Testis (tissue), 3 donors: Measurements from ENCODE around the gene PSG6. TPM values are rescaled to one million over a fixed set of nuclear protein-coding genes. Genes with fewer than 3 reads are reported as not detected.
"Not testable (repeated sequence)": the region's sequence is repeated elsewhere in the genome, so short reads cannot be mapped to it uniquely, and the experiment has no call there.

Experiments
- DNase-seq: peaks from one replicate; pipeline ENCODE4 v3.0.0-alpha.2; 2019
- H3K27ac ChIP-seq, 2 donors: fragments of 200-600 bp; sonication (generic); one replicate each; pipeline ENCODE4 v1.5.1; 2019
- H3K27me3 ChIP-seq: fragments of 200-600 bp; sonication (generic); one replicate; pipeline ENCODE4 v1.5.1; 2019
- H3K36me3 ChIP-seq: fragments of 200-600 bp; sonication (generic); one replicate; pipeline ENCODE4 v1.5.1; 2017; ENCODE audit warnings: low read depth; ENCODE audit errors: missing control alignments
- H3K4me1 ChIP-seq: fragments of 200-600 bp; sonication (generic); one replicate; pipeline ENCODE4 v1.5.1; 2019
- H3K4me3 ChIP-seq, 2 donors: fragments of 200-600 bp; sonication (generic); one replicate each; pipeline ENCODE4 v1.5.1; 2017 to 2019
- H3K9me3 ChIP-seq: fragments of 200-600 bp; sonication (generic); one replicate; pipeline ENCODE4 v1.5.1; 2017
- CTCF ChIP-seq, 3 experiments: fragments of 450-650 bp in 2 of 3; fragments of 200-600 bp in 1 of 3; sonication (generic) in 1 of 3; IDR thresholded peaks; one replicate each; pipeline ENCODE4 v1.5.1; 2016 to 2019; ENCODE audit warnings: antibody characterized with exemption in 3 of 3, mild to moderate bottlenecking in 2 of 3, moderate library complexity in 1 of 3
- POLR2A ChIP-seq: fragments of 450-650 bp; IDR thresholded peaks from one replicate; pipeline ENCODE4 v1.6.1; 2017; ENCODE audit warnings: antibody characterized with exemption, mild to moderate bottlenecking, moderate library complexity
- WGBS, 2 donors: methylation state at CpG; one replicate each; pipeline ENCODE4 v1.1.5; 2018; 5-methylcytosine and 5-hydroxymethylcytosine counted together
- intact Hi-C: fragments of 100-400 bp; cut with DNase I; formaldehyde crosslinking; loops from one replicate; pipeline ENCODE4 v1.15.1; 2023; ENCODE audit warnings: low total_unique reads
- polyA plus RNA-seq: library from polyadenylated mRNA; stranded (reverse); fragments of 350-450 nt; fragmentation: Illumina TruSeq; extraction: RNeasy Lipid Tissue Mini Kit (QIAGEN cat#74804); gene quantifications from one replicate; pipeline ENCODE4 v1.2.3, GENCODE V29; 2014; ENCODE audit warnings: low read depth, low replicate concordance; ENCODE audit not compliant: insufficient read depth
- total RNA-seq, 2 donors: library from RNA; depleted of rRNA; stranded (reverse); fragments of >200 nt; gene quantifications; one replicate each; pipeline ENCODE4 v1.2.3, GENCODE V29; 2016

Gene PSG6
- total and polyA plus RNA-seq, 3 donors from 2014 or later: not detected

GRCh38 chr19:42933412-42933811 is 15.7 kb upstream of the PSG6 start:
- WGBS, 2 donors: 65 to 84% methylated on average over 3 of the region's 3 CpGs
- H3K27ac ChIP-seq, intact Hi-C loops, H3K9me3 ChIP-seq, H3K27me3 ChIP-seq, H3K36me3 ChIP-seq, H3K4me3 ChIP-seq, H3K4me1 ChIP-seq, DNase-seq: not testable (repeated sequence)

- intact Hi-C loops, DNase-seq, H3K36me3 ChIP-seq, H3K9me3 ChIP-seq, H3K4me3 ChIP-seq, H3K4me1 ChIP-seq, H3K27me3 ChIP-seq, H3K27ac ChIP-seq: not testable (repeated sequence)
- 48 to 53% methylated on average over 5 of the region's 5 CpGs for WGBS, 2 donors
These were observed 14.9 kb upstream of the PSG6 start for GRCh38 chr19:42932485-42933101.

- DNase-seq: peak; percentile 82
- WGBS, 2 donors: 19 to 33% methylated on average over 1 of the region's 1 CpG
- H3K4me1 ChIP-seq, H3K36me3 ChIP-seq, H3K27me3 ChIP-seq, H3K4me3 ChIP-seq, H3K27ac ChIP-seq, intact Hi-C loops, H3K9me3 ChIP-seq: not testable (repeated sequence)
- TF ChIP-seq CTCF (IDR thresholded peaks at IDR 0.05): peak in 2 of 3 experiments; percentile 2 to 40
These were observed 12.5 kb upstream of the PSG6 start for GRCh38 chr19:42930214-42930613.

- no peak for TF ChIP-seq POLR2A
- no peak overlapping the region for H3K27ac ChIP-seq
- no peak for DNase-seq
- no peaks in the 10 kb centered on the region for H3K9me3 ChIP-seq
- no peaks in the 10 kb centered on the region for H3K27me3 ChIP-seq
- 80 to 88% methylated on average over 3 of the region's 3 CpGs for WGBS, 2 donors
- H3K4me3 ChIP-seq: no peak overlapping the region
- H3K4me1 ChIP-seq: no peaks in the 10 kb centered on the region
- H3K36me3 ChIP-seq: no peaks in the 10 kb centered on the region
- intact Hi-C loops: no loop called here
These were observed 11.2 kb upstream of the PSG6 start for GRCh38 chr19:42928896-42929295.

GRCh38 chr19:42926781-42927180 is 9.1 kb upstream of the PSG6 start:
- Histone ChIP-seq H3K36me3 (no peaks in the 10 kb centered on the region), H3K4me1 (no peaks in the 10 kb centered on the region)

GRCh38 chr19:42923106-42923505 is 5.4 kb upstream of the PSG6 start:
- H3K4me1 ChIP-seq, H3K4me3 ChIP-seq, H3K9me3 ChIP-seq, H3K27ac ChIP-seq, H3K36me3 ChIP-seq, H3K27me3 ChIP-seq, intact Hi-C loops: not testable (repeated sequence)
- TF ChIP-seq CTCF (IDR thresholded peaks at IDR 0.05): peak in 2 of 3 experiments; percentile 14 to 25
- peak; percentile 66 for DNase-seq
- 40 to 48% methylated on average over 9 of the region's 9 CpGs for WGBS, 2 donors

More at GRCh38 chr19:42926781-42927180, 9.1 kb upstream of the PSG6 start:
- no peak overlapping the region for H3K4me3 ChIP-seq
- H3K27ac ChIP-seq: no peak overlapping the region
- no peak for DNase-seq
- no peaks in the 10 kb centered on the region for H3K27me3 ChIP-seq
- intact Hi-C loops: no loop called here
- WGBS, 2 donors: 42 to 63% methylated on average over 2 of the region's 2 CpGs
- no peak for TF ChIP-seq POLR2A
- TF ChIP-seq CTCF (IDR thresholded peaks at IDR 0.05): no peak
- H3K9me3 ChIP-seq: no peaks in the 10 kb centered on the region

- intact Hi-C loops, H3K4me1 ChIP-seq, H3K27me3 ChIP-seq, H3K36me3 ChIP-seq, H3K9me3 ChIP-seq, DNase-seq, H3K4me3 ChIP-seq, H3K27ac ChIP-seq: not testable (repeated sequence)
These were observed 3.3 kb upstream of the PSG6 start for GRCh38 chr19:42920971-42921370.
